BE2C (cell line): ENCODE results near the gene SAMMSON.

Experiments used
- DNase-seq: peaks from one replicate; pipeline ENCODE4 v3.0.0-alpha.2; 2020
- H3K27me3 ChIP-seq: fragments of 250-450 bp; sonication (Bioruptor Pico); 2 replicates; pipeline ENCODE4 v1.5.1; 2020; ENCODE audit warnings: mild to moderate bottlenecking
- H3K36me3 ChIP-seq: fragments of 250-450 bp; sonication (Bioruptor Pico); 2 replicates; pipeline ENCODE4 v1.5.1; 2020; ENCODE audit warnings: mild to moderate bottlenecking
- H3K4me1 ChIP-seq: fragments of 250-450 bp; sonication (Bioruptor Pico); 2 replicates; pipeline ENCODE4 v1.5.1; 2020
- H3K4me3 ChIP-seq: 2 replicates; pipeline ENCODE4 v1.5.1; 2011; ENCODE audit warnings: low read depth, low read length
- H3K9me3 ChIP-seq: fragments of 250-450 bp; sonication (Bioruptor Pico); 2 replicates; pipeline ENCODE4 v1.5.1; 2020
- TF ChIP-seq, protein P1 (sequence below): IDR thresholded peaks from 2 replicates; pipeline ENCODE4 v1.5.1; 2012; ENCODE audit warnings: mild to moderate bottlenecking, low read depth, low read length

Gene SAMMSON

DNA sequence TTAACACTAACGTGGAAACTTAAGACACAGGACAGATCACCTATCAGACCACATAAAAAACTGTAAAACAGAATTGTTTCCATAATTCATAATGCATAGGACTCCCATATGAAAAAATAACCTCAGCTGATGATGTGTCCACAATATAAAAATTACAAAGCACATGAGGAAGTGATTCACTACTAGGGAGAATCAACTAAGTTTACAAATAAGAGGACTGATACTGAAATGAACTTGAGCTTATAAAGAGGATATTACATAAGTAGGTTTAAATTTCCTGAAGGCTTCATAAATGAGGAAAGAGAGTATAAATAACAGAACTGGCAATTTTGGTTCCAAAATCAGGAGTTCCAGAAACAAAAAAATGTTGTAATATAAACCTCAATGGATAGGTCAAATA, 111.9 kb downstream of the SAMMSON start:
- Histone ChIP-seq H3K9me3 (no peaks in the 10 kb centered on the region), H3K4me1 (no peaks in the 10 kb centered on the region), H3K36me3 (no peaks in the 10 kb centered on the region), H3K27me3 (peaks cover 36% of the 10 kb centered on the region), H3K4me3 (no peak overlapping the region)
- DNase-seq: no peak
- TF ChIP-seq, protein P1, sequence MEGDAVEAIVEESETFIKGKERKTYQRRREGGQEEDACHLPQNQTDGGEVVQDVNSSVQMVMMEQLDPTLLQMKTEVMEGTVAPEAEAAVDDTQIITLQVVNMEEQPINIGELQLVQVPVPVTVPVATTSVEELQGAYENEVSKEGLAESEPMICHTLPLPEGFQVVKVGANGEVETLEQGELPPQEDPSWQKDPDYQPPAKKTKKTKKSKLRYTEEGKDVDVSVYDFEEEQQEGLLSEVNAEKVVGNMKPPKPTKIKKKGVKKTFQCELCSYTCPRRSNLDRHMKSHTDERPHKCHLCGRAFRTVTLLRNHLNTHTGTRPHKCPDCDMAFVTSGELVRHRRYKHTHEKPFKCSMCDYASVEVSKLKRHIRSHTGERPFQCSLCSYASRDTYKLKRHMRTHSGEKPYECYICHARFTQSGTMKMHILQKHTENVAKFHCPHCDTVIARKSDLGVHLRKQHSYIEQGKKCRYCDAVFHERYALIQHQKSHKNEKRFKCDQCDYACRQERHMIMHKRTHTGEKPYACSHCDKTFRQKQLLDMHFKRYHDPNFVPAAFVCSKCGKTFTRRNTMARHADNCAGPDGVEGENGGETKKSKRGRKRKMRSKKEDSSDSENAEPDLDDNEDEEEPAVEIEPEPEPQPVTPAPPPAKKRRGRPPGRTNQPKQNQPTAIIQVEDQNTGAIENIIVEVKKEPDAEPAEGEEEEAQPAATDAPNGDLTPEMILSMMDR: no peak

DNA sequence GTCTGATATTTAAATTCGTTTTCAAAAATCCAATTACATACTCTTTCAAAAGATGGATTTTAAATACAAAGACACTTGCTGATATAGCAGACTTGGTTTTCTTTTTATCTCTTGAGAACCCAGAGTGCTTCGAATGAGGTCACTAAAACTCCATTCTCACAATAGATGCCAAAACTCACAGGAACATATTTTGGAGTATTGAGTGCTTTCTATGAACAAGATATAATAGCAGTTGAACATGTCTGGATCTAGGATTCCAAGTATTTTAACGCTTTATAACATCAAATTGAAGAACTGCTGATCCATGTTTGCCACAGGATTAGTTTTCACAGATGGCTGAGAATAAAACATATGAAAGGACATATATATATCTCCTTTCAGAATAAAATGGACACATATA, 113.2 kb downstream of the SAMMSON start:
- TF ChIP-seq, protein P1: no peak
- Histone ChIP-seq H3K36me3 (no peaks in the 10 kb centered on the region), H3K9me3 (no peaks in the 10 kb centered on the region)

DNA sequence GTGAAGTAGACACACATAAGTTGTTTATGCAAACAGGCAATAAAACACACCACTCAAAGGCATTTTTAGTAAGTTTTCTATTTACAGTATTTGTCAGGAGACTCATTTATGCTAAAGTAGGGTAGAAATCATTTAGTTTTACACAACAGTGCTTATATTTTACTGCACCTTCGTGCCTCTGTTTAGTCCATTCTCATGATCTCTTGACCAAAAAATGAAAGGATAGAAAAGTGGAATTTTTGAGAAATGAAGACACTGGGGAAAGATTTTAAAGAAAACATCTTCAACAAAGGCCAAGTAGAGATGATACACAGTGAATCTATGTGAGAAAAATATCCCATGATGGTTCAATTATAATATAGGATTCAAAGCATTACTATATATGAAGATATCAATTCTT, 114.9 kb downstream of the SAMMSON start:
- peaks cover 42% of the 10 kb centered on the region for H3K27me3 ChIP-seq
- DNase-seq: no peak
- no peaks in the 10 kb centered on the region for H3K36me3 ChIP-seq
- H3K9me3 ChIP-seq: no peaks in the 10 kb centered on the region
- no peak overlapping the region for H3K4me3 ChIP-seq
- H3K4me1 ChIP-seq: no peaks in the 10 kb centered on the region
- TF ChIP-seq, protein P1: no peak

More for the DNA sequence above, 113.2 kb downstream of the SAMMSON start:
- Histone ChIP-seq H3K4me1 (no peaks in the 10 kb centered on the region), H3K4me3 (no peak overlapping the region), H3K27me3 (peaks cover 42% of the 10 kb centered on the region)
- no peak for DNase-seq

DNA sequence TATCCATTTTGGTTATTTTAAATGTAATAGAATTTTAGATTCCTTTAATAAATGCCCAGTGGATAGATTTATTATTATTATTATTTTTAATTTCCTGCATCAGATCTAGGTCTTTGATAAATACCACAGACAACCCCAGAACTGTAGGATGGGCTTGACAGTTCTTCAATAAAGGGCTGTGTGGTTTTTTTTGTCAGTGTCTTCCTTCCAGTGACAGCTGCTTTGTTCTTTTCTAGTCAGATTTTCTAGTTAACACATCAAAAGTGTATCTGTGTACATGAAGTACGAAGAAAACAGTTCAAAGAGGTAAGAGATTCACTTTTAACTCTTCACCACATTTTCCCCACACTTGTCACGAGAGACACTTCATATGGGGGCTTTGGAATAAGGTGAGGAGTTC, 120.3 kb downstream of the SAMMSON start:
- no peaks in the 10 kb centered on the region for H3K9me3 ChIP-seq
- H3K4me1 ChIP-seq: no peaks in the 10 kb centered on the region
- DNase-seq: no peak
- H3K4me3 ChIP-seq: peak overlapping the region; percentile 23
- no peaks in the 10 kb centered on the region for H3K36me3 ChIP-seq
- H3K27me3 ChIP-seq: peaks cover 7% of the 10 kb centered on the region
- TF ChIP-seq, protein P1: no peak
